GM23338 (cell line): ENCODE results near the gene CNDP2. TPM values are rescaled to one million over a fixed set of nuclear protein-coding genes. Genes with fewer than 3 reads are reported as not detected.

ENCODE experiments used
- ATAC-seq: fragments of 200-7000 bp; cut with Tn5 transposase; 3 replicates; pipeline ENCODE4 v1.9.1; 2020
- DNase-seq: peaks from one replicate; pipeline ENCODE4 v3.0.0-alpha.2; 2015; ENCODE audit warnings: low spot score
- H2AFZ ChIP-seq: fragments of 200-600 bp; sonication (generic); 2 replicates; pipeline ENCODE4 v1.8.0; 2016; ENCODE audit warnings: antibody characterized with exemption, mild to moderate bottlenecking, moderate library complexity
- H3F3A ChIP-seq: fragments of 200-600 bp; sonication (generic); replicated peaks from 2 replicates; pipeline ENCODE4 v1.8.0; 2017; ENCODE audit warnings: antibody characterized with exemption, mixed run types, low read depth
- H3K27ac ChIP-seq: fragments of 200-600 bp; sonication (generic); 2 replicates; pipeline ENCODE4 v1.6.1; 2016; ENCODE audit warnings: low read depth
- H3K27me3 ChIP-seq: fragments of 200-600 bp; sonication (generic); 2 replicates; pipeline ENCODE4 v1.8.0; 2016; ENCODE audit warnings: mild to moderate bottlenecking, mixed run types, moderate library complexity; ENCODE audit not compliant: insufficient read depth
- H3K36me3 ChIP-seq: fragments of 200-600 bp; sonication (generic); 2 replicates; pipeline ENCODE4 v1.8.0; 2016; ENCODE audit warnings: mild to moderate bottlenecking; ENCODE audit not compliant: insufficient read depth
- H3K4me1 ChIP-seq: fragments of 200-600 bp; sonication (generic); 2 replicates; pipeline ENCODE4 v1.8.0; 2016; ENCODE audit warnings: mild to moderate bottlenecking, moderate library complexity; ENCODE audit not compliant: insufficient read depth
- H3K4me2 ChIP-seq: fragments of 200-600 bp; sonication (generic); 2 replicates; pipeline ENCODE4 v1.7.1; 2017; ENCODE audit warnings: mixed run types
- H3K4me3 ChIP-seq: fragments of 200-600 bp; sonication (generic); 2 replicates; pipeline ENCODE4 v1.6.1; 2016; ENCODE audit warnings: mixed run types
- H3K79me2 ChIP-seq: fragments of 200-600 bp; sonication (generic); replicated peaks from 2 replicates; pipeline ENCODE4 v1.8.0; 2017; ENCODE audit warnings: mild to moderate bottlenecking; ENCODE audit not compliant: insufficient read depth
- H3K9me2 ChIP-seq: fragments of 200-600 bp; sonication (generic); 2 replicates; pipeline ENCODE4 v1.8.0; 2017; ENCODE audit not compliant: insufficient read depth
- H4K20me1 ChIP-seq: fragments of 200-600 bp; sonication (generic); replicated peaks from 2 replicates; pipeline ENCODE4 v1.8.0; 2017; ENCODE audit warnings: mild to moderate bottlenecking; ENCODE audit not compliant: insufficient read depth
- H3K27ac Mint-ChIP-seq: 2 replicates; pipeline ENCODE4 v1.8.0; 2020; ENCODE audit warnings: inconsistent platforms, mild to moderate bottlenecking, moderate library complexity, mixed read lengths
- H3K27me3 Mint-ChIP-seq: 3 replicates; pipeline ENCODE4 v1.8.0; 2022; ENCODE audit warnings: low read depth, mild to moderate bottlenecking, moderate library complexity, mixed read lengths, inconsistent platforms; ENCODE audit not compliant: insufficient read depth, poor library complexity
- H3K36me3 Mint-ChIP-seq: 3 replicates; pipeline ENCODE4 v1.8.0; 2021; ENCODE audit warnings: low read depth, mild to moderate bottlenecking, inconsistent platforms, moderate library complexity, mixed read lengths
- H3K4me1 Mint-ChIP-seq: 3 replicates; pipeline ENCODE4 v1.8.0; 2020; ENCODE audit warnings: mild to moderate bottlenecking, inconsistent platforms, mixed read lengths
- H3K4me3 Mint-ChIP-seq: 3 replicates; pipeline ENCODE4 v1.8.0; 2021; ENCODE audit warnings: moderate library complexity, mild to moderate bottlenecking, inconsistent platforms, mixed read lengths
- H3K9me3 Mint-ChIP-seq: 3 replicates; pipeline ENCODE4 v1.8.0; 2020; ENCODE audit warnings: moderate library complexity, mild to moderate bottlenecking, inconsistent platforms, mixed read lengths
- CREB1 ChIP-seq: fragments of 250-450 bp; sonication (Bioruptor Pico); IDR thresholded peaks from 2 replicates; pipeline ENCODE4 v1.5.0; 2020; ENCODE audit warnings: low read depth, mild to moderate bottlenecking, moderate library complexity
- ETS1 ChIP-seq: IDR thresholded peaks from 2 replicates; pipeline ENCODE4 v1.6.1; 2016; ENCODE audit warnings: antibody characterized with exemption
- EZH2 ChIP-seq: fragments of 200-600 bp; sonication (generic); IDR thresholded peaks from one replicate; pipeline ENCODE4 v1.8.0; 2017; ENCODE audit warnings: antibody characterized with exemption, mild to moderate bottlenecking, low read depth; ENCODE audit not compliant: unreplicated experiment
- EZH2phosphoT487 ChIP-seq: fragments of 200-600 bp; sonication (generic); IDR thresholded peaks from one replicate; pipeline ENCODE4 v1.8.1; 2018; ENCODE audit warnings: antibody characterized with exemption; ENCODE audit not compliant: unreplicated experiment
- JUNB ChIP-seq: IDR thresholded peaks from one replicate; pipeline ENCODE4 v1.6.1; 2016; ENCODE audit warnings: antibody characterized with exemption; ENCODE audit not compliant: unreplicated experiment
- NANOG ChIP-seq: IDR thresholded peaks from 2 replicates; pipeline ENCODE4 v1.6.1; 2016; ENCODE audit warnings: antibody characterized with exemption, borderline replicate concordance
- POLR2AphosphoS5 ChIP-seq: IDR thresholded peaks from 2 replicates; pipeline ENCODE4 v1.6.1; 2016; ENCODE audit warnings: antibody characterized with exemption, low read depth
- STAT1 ChIP-seq: IDR thresholded peaks from one replicate; pipeline ENCODE4 v1.6.1; 2016; ENCODE audit warnings: antibody characterized with exemption; ENCODE audit not compliant: unreplicated experiment
- ZNF114 ChIP-seq: fragments of 250-450 bp; sonication (Bioruptor Pico); IDR thresholded peaks from 2 replicates; pipeline ENCODE4 v1.5.0; 2020; ENCODE audit warnings: mild to moderate bottlenecking, moderate library complexity
- ZNF331 ChIP-seq: fragments of 250-450 bp; sonication (Bioruptor Pico); IDR thresholded peaks from 2 replicates; pipeline ENCODE4 v1.5.0; 2020; ENCODE audit warnings: low read depth, mild to moderate bottlenecking, moderate library complexity
- polyA plus RNA-seq: library from polyadenylated mRNA; unstranded; fragments of >200 nt; fragmentation: Nextera tagmentation; extraction: Ambion mirVana; gene quantifications from 2 replicates; pipeline ENCODE4 v1.2.1, GENCODE V29; 2016
- total RNA-seq: library from RNA; depleted of rRNA; stranded (reverse); fragments of >200 nt; shearing (Covaris generic); gene quantifications from 2 replicates; pipeline ENCODE4 v1.2.3, GENCODE V29; 2014
- TF ChIP-seq, protein P1 (sequence below), 2 experiments: fragments of 200-600 bp in 1 of 2; sonication (generic) in 1 of 2; conservative IDR thresholded peaks; 2 replicates each; pipeline versions ENCODE4 v1.5.1 to v1.6.1; 2016 to 2017; ENCODE audit warnings: antibody characterized with exemption in 2 of 2, low read depth in 2 of 2, mild to moderate bottlenecking in 2 of 2, moderate library complexity in 1 of 2
- TF ChIP-seq, protein P2 (sequence below): fragments of 250-450 bp; sonication (Bioruptor Pico); IDR thresholded peaks from 2 replicates; pipeline ENCODE4 v1.5.0; 2020; ENCODE audit warnings: mild to moderate bottlenecking, moderate library complexity
- TF ChIP-seq, protein P3 (sequence below): IDR thresholded peaks from one replicate; pipeline ENCODE4 v1.6.1; 2018; ENCODE audit warnings: antibody characterized with exemption; ENCODE audit not compliant: unreplicated experiment

Gene CNDP2
- total and polyA plus RNA-seq, 2 experiments from 2014 or later = 116 to 175 TPM

- H3K27ac ChIP-seq = no peak overlapping the region
- no peak overlapping the region for H3K4me3 ChIP-seq
- peaks cover 2% of the 10 kb centered on the region; the same call in 1 of the 3 replicates for H3K4me1 Mint-ChIP-seq
- no peaks in the 10 kb centered on the region for H3K79me2 ChIP-seq
- H3K4me3 Mint-ChIP-seq = no peak overlapping the region
- peaks cover 6% of the 10 kb centered on the region for H3K36me3 ChIP-seq
- no peak overlapping the region for H3K27ac Mint-ChIP-seq
- no peak overlapping the region for H3K4me2 ChIP-seq
- H3F3A ChIP-seq = no peaks in the 10 kb centered on the region
- no peaks in the 10 kb centered on the region for H3K9me2 ChIP-seq
- H3K9me3 Mint-ChIP-seq = peaks cover 53% of the 10 kb centered on the region
- no peaks in the 10 kb centered on the region for H4K20me1 ChIP-seq
- H3K27me3 Mint-ChIP-seq = peaks cover 6% of the 10 kb centered on the region
- no peak overlapping the region for H2AFZ ChIP-seq
- H3K4me1 ChIP-seq = no peaks in the 10 kb centered on the region
- peaks cover 28% of the 10 kb centered on the region for H3K36me3 Mint-ChIP-seq
- DNase-seq = no peak
- no peaks in the 10 kb centered on the region for H3K27me3 ChIP-seq
- TF ChIP-seq, protein P1, sequence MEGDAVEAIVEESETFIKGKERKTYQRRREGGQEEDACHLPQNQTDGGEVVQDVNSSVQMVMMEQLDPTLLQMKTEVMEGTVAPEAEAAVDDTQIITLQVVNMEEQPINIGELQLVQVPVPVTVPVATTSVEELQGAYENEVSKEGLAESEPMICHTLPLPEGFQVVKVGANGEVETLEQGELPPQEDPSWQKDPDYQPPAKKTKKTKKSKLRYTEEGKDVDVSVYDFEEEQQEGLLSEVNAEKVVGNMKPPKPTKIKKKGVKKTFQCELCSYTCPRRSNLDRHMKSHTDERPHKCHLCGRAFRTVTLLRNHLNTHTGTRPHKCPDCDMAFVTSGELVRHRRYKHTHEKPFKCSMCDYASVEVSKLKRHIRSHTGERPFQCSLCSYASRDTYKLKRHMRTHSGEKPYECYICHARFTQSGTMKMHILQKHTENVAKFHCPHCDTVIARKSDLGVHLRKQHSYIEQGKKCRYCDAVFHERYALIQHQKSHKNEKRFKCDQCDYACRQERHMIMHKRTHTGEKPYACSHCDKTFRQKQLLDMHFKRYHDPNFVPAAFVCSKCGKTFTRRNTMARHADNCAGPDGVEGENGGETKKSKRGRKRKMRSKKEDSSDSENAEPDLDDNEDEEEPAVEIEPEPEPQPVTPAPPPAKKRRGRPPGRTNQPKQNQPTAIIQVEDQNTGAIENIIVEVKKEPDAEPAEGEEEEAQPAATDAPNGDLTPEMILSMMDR (conservative IDR thresholded peaks at IDR 0.05; ENCODE audit: low read depth in 2 of 2) = no peak
- TF ChIP-seq, protein P2, sequence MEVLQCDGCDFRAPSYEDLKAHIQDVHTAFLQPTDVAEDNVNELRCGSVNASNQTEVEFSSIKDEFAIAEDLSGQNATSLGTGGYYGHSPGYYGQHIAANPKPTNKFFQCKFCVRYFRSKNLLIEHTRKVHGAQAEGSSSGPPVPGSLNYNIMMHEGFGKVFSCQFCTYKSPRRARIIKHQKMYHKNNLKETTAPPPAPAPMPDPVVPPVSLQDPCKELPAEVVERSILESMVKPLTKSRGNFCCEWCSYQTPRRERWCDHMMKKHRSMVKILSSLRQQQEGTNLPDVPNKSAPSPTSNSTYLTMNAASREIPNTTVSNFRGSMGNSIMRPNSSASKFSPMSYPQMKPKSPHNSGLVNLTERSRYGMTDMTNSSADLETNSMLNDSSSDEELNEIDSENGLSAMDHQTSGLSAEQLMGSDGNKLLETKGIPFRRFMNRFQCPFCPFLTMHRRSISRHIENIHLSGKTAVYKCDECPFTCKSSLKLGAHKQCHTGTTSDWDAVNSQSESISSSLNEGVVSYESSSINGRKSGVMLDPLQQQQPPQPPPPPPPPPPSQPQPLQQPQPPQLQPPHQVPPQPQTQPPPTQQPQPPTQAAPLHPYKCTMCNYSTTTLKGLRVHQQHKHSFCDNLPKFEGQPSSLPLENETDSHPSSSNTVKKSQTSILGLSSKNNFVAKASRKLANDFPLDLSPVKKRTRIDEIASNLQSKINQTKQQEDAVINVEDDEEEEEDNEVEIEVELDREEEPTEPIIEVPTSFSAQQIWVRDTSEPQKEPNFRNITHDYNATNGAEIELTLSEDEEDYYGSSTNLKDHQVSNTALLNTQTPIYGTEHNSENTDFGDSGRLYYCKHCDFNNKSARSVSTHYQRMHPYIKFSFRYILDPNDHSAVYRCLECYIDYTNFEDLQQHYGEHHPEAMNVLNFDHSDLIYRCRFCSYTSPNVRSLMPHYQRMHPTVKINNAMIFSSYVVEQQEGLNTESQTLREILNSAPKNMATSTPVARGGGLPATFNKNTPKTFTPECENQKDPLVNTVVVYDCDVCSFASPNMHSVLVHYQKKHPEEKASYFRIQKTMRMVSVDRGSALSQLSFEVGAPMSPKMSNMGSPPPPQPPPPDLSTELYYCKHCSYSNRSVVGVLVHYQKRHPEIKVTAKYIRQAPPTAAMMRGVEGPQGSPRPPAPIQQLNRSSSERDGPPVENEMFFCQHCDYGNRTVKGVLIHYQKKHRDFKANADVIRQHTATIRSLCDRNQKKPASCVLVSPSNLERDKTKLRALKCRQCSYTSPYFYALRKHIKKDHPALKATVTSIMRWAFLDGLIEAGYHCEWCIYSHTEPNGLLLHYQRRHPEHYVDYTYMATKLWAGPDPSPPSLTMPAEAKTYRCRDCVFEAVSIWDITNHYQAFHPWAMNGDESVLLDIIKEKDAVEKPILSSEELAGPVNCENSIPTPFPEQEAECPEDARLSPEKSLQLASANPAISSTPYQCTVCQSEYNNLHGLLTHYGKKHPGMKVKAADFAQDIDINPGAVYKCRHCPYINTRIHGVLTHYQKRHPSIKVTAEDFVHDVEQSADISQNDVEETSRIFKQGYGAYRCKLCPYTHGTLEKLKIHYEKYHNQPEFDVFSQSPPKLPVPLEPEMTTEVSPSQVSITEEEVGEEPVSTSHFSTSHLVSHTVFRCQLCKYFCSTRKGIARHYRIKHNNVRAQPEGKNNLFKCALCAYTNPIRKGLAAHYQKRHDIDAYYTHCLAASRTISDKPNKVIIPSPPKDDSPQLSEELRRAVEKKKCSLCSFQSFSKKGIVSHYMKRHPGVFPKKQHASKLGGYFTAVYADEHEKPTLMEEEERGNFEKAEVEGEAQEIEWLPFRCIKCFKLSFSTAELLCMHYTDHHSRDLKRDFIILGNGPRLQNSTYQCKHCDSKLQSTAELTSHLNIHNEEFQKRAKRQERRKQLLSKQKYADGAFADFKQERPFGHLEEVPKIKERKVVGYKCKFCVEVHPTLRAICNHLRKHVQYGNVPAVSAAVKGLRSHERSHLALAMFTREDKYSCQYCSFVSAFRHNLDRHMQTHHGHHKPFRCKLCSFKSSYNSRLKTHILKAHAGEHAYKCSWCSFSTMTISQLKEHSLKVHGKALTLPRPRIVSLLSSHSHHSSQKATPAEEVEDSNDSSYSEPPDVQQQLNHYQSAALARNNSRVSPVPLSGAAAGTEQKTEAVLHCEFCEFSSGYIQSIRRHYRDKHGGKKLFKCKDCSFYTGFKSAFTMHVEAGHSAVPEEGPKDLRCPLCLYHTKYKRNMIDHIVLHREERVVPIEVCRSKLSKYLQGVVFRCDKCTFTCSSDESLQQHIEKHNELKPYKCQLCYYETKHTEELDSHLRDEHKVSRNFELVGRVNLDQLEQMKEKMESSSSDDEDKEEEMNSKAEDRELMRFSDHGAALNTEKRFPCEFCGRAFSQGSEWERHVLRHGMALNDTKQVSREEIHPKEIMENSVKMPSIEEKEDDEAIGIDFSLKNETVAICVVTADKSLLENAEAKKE = no peak
- TF ChIP-seq EZH2 = no peak
- no peak for TF ChIP-seq ZNF331 (CRISPR knock-in tag)
- TF ChIP-seq, protein P3, sequence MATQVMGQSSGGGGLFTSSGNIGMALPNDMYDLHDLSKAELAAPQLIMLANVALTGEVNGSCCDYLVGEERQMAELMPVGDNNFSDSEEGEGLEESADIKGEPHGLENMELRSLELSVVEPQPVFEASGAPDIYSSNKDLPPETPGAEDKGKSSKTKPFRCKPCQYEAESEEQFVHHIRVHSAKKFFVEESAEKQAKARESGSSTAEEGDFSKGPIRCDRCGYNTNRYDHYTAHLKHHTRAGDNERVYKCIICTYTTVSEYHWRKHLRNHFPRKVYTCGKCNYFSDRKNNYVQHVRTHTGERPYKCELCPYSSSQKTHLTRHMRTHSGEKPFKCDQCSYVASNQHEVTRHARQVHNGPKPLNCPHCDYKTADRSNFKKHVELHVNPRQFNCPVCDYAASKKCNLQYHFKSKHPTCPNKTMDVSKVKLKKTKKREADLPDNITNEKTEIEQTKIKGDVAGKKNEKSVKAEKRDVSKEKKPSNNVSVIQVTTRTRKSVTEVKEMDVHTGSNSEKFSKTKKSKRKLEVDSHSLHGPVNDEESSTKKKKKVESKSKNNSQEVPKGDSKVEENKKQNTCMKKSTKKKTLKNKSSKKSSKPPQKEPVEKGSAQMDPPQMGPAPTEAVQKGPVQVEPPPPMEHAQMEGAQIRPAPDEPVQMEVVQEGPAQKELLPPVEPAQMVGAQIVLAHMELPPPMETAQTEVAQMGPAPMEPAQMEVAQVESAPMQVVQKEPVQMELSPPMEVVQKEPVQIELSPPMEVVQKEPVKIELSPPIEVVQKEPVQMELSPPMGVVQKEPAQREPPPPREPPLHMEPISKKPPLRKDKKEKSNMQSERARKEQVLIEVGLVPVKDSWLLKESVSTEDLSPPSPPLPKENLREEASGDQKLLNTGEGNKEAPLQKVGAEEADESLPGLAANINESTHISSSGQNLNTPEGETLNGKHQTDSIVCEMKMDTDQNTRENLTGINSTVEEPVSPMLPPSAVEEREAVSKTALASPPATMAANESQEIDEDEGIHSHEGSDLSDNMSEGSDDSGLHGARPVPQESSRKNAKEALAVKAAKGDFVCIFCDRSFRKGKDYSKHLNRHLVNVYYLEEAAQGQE = no peak
- no peak for TF ChIP-seq CREB1
- no peak for TF ChIP-seq EZH2phosphoT487
- TF ChIP-seq ZNF114 (CRISPR knock-in tag) = no peak
- TF ChIP-seq JUNB = no peak
- no peak for TF ChIP-seq POLR2AphosphoS5
- no peak for TF ChIP-seq ETS1
- TF ChIP-seq STAT1 = no peak
- no peak for TF ChIP-seq NANOG
- no peak for ATAC-seq
Observed at GRCh38 chr18:74550886-74551285, 54.7 kb downstream of the CNDP2 start.
